HG02981 (cell line): ENCODE data around the gene RAD23B.
A peak's percentile ranks its signal among the peaks of the same experiment; 100 is the strongest.
"Not testable (repeated sequence)": the region's sequence is repeated elsewhere in the genome, so short reads cannot be mapped to it uniquely, and the experiment has no call there.

Experiments
- ATAC-seq: cut with Tn5 transposase; IDR thresholded peaks from one replicate; pipeline ENCODE4 v1.9.1; 2021; ENCODE audit warnings: mild to moderate bottlenecking, moderate library complexity; ENCODE audit not compliant: unreplicated experiment

The RAD23B gene

GRCh38 chr9:107282759-107283622 lies at the start of gene RAD23B:
TSS of gene RAD23B (plus strand) at chr9:107283279. CDS start at chr9:107283630, 351 bp downstream.
- peak; percentile 85 for ATAC-seq

DNA sequence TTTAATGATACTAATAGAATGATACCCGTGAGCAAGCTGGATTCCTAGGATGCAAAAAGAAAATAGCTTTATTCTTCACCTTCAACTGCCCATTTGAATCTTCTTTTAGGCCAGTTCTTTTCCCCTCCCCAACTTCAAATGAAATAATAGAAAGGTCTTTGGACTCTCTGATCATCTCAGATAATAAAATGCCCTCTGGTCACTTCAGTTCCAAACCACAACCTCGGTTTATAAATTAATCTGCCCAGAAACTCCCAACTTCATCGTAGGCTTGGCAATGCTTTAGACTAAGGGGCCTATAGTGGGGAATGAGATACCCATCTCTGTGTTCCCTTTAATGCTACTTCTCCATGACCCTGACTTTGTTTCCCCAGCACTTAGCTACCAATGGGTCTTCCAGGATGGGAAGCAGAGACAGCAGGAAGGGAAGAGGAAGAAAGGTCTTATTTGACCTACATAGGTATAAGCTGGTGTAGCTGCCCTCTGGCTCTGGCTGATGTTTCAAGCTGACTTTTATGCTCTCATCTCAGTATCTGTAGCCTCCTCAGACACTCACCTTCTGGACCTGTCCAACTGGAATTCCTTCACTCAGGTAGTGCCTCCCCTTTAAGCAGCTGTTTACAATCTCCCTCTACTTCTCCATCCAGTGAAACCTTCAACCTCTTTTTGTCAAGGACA lies 47.2 kb upstream of the RAD23B start:
- no peak for ATAC-seq

- ATAC-seq: no peak
Observed at GRCh38 chr9:107237873-107238272, 45.2 kb upstream of the RAD23B start.

DNA sequence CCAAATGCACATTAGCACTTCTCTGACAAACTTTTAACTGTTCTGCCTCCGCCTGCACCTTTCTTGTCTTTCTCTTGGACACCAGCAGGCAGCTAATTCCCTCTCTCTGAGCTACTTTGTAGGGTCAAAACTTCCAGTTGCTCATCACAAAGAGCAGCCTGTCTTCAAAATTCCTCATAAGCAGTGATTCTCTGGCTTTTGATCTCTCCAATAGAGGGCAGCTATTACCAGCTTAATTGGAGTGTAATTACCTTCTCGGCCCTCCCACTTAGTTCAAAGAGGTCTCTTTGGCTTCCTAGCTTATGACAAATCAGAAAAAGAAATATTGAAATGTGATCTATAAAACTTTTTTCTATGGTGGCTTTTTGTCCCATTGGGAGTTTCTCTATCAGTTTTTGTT lies 43.6 kb upstream of the RAD23B start:
- ATAC-seq: no peak

- no peak for ATAC-seq
Observed at GRCh38 chr9:107240260-107240659, 42.8 kb upstream of the RAD23B start.

GRCh38 chr9:107242073-107243030 lies 40.7 kb upstream of the RAD23B start:
- no peak for ATAC-seq

- ATAC-seq: peak; percentile 71
Observed at GRCh38 chr9:107243742-107244141, 39.3 kb upstream of the RAD23B start.

GRCh38 chr9:107246259-107247254 lies 36.5 kb upstream of the RAD23B start:
- ATAC-seq: no peak

DNA sequence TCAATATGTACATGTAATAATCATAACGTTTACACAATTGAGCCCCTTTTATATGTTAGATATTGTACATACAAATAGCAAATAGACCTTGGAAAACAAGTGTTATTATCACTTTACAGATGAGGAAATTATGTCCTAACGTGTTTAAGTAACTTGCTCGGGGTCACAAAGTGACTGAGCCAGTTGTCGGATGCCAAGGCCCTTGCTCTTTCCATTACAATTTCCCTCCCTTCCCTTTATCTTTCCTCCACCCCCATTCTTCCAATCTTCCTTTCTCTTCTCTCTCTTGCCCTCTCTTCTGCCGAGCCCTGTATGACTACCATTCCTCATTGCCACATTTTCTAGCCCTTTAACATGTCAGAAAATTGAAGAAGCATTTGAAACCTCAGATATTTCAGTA lies 34.4 kb upstream of the RAD23B start:
- no peak for ATAC-seq

- no peak for ATAC-seq
Observed at GRCh38 chr9:107249131-107249533, 33.9 kb upstream of the RAD23B start.

GRCh38 chr9:107249665-107250285 lies 33.3 kb upstream of the RAD23B start:
- no peak for ATAC-seq

DNA sequence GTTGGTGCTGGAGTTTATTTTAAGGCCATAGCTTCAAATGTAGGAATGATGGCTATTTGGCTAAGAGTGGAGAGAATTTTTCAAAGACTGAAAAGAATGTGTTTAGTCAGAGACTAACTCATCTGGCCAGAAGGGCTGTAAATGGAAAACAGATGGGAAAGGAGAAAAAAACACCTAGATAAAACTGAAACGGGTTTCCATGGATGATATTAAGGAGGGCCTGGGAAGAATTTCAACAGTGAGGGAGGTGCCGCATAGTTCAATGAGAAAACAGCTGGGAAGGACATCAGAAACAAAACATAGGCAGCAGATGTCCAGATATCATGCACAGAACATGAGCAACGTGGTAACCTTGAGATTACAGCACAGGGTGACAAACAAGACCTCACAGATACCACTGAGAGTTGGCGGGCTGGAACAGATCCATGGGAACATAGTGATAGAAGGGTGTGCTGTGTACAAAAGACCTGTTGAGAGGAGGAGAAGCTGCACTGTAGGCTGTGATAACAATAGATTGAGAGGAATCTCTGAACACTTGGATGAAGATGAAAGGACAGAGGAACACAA lies 31.2 kb upstream of the RAD23B start:
- no peak for ATAC-seq

- no peak for ATAC-seq
Observed at GRCh38 chr9:107258919-107259318, 24.2 kb upstream of the RAD23B start.

DNA sequence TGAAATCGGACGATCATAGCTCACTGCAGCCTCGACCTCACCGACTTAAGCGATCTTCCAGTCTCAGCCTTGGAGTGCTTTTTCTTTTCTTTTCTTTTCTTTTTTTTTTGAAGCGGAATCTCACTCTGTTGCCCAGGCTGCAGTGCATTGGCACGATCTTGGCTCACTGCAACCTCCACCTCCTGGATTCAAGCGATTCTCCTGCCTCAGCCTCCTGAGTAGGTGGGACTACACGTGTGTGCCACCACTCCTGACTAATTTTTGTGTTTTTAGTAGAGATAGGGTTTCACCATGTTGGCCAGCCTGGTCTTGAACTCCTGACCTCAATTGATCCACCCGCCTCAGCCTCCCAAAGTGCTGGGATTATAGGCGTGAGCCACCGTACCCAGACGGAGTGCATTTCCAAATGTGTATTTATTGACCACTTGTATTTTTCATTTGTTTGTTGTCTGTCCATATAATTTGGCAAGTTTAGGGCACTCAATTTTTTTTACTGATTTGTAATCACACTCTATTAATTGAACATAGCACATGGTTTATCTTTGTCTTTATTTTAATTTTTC lies 23.2 kb upstream of the RAD23B start:
- not testable (repeated sequence) for ATAC-seq

GRCh38 chr9:107260437-107261081 lies 22.5 kb upstream of the RAD23B start:
- peak; percentile 99 for ATAC-seq

DNA sequence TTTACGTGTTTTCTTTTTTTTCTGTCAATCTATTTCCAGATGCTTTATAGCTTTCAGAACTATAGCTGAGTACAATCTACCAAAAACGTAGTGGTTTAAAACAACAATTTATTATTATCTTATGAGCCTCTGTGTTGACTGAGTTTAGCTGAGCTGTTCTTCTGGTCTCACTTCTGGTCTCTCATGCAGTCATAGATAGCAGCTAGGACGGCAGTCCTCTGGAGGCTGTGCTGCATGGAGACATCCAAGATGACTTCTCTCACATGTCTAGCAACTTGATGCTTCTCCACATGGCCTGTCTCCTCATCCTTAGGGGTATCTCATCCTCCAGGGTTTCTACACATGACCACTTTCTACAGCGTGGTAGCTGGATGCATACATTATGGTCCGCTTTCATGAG lies 22.0 kb upstream of the RAD23B start:
- ATAC-seq: no peak

GRCh38 chr9:107263289-107263688 lies 19.8 kb upstream of the RAD23B start:
- no peak for ATAC-seq
